Skeletal muscle tissue (tissue), 4 donors: ENCODE measurements around the gene KDM6A. TPM values are rescaled to one million over a fixed set of nuclear protein-coding genes. Genes with fewer than 3 reads are reported as not detected.
"Not testable (repeated sequence)": the region's sequence is repeated elsewhere in the genome, so short reads cannot be mapped to it uniquely, and the experiment has no call there.

Source experiments
- H3K27ac ChIP-seq: one replicate; pipeline ENCODE4 v1.7.0; 2013; ENCODE audit warnings: mild to moderate bottlenecking, low read depth, low read length, inconsistent platforms
- H3K27me3 ChIP-seq, 3 donors: one replicate each; pipeline ENCODE4 v1.7.0; 2013; ENCODE audit warnings: low read length in 3 of 3; ENCODE audit not compliant: control insufficient read depth in 3 of 3, insufficient read depth in 3 of 3
- H3K36me3 ChIP-seq, 3 donors: one replicate each; pipeline ENCODE4 v1.7.0; 2013; ENCODE audit warnings: low read length in 3 of 3; ENCODE audit not compliant: control insufficient read depth in 3 of 3, insufficient read depth in 3 of 3
- H3K4me1 ChIP-seq, 3 donors: one replicate each; pipeline ENCODE4 v1.7.0; 2013; ENCODE audit warnings: low read length in 3 of 3, mild to moderate bottlenecking in 3 of 3; ENCODE audit not compliant: control insufficient read depth in 3 of 3, insufficient read depth in 3 of 3
- H3K4me3 ChIP-seq, 3 donors: one replicate each; pipeline ENCODE4 v1.7.0; 2013; ENCODE audit warnings: low read length in 3 of 3
- H3K9ac ChIP-seq, 3 donors: one replicate each; pipeline ENCODE4 v1.7.0; 2013; ENCODE audit warnings: low read length in 3 of 3, mild to moderate bottlenecking in 3 of 3, moderate library complexity in 2 of 3, low read depth in 1 of 3
- H3K9me3 ChIP-seq, 3 donors: one replicate each; pipeline ENCODE4 v1.7.0; 2013; ENCODE audit warnings: low read length in 3 of 3; ENCODE audit not compliant: control insufficient read depth in 3 of 3
- total RNA-seq: library from RNA; depleted of rRNA; stranded (reverse); fragments of >200 nt; gene quantifications from one replicate; pipeline ENCODE4 v1.2.3, GENCODE V29; 2014
- donor health status: Osteomylitis.

KDM6A gene
- total RNA-seq, 1 donor from 2014 or later: 21.9 TPM

- Histone ChIP-seq H3K27me3 (no peaks in the 10 kb centered on the region), H3K27ac (no peak overlapping the region), H3K36me3 (no peaks in the 10 kb centered on the region), H3K4me1 (peaks cover 0 to 14% (median 2%) of the 10 kb centered on the region in 3 donors), H3K9ac (no peak overlapping the region), H3K4me3 (no peak overlapping the region), H3K9me3 (no peaks in the 10 kb centered on the region)
These were observed 123.3 kb downstream of the KDM6A start for GRCh38 chrX:44996277-44996676.

- no peaks in the 10 kb centered on the region for H3K27me3 ChIP-seq
- H3K27ac ChIP-seq: no peak overlapping the region
- H3K9me3 ChIP-seq: no peaks in the 10 kb centered on the region
- H3K9ac ChIP-seq: no peak overlapping the region
- H3K4me1 ChIP-seq: peaks cover 0 to 14% (median 2%) of the 10 kb centered on the region in 3 donors
- no peaks in the 10 kb centered on the region for H3K36me3 ChIP-seq
- H3K4me3 ChIP-seq: no peak overlapping the region
These were observed 124.4 kb downstream of the KDM6A start for GRCh38 chrX:44997282-44997812.

GRCh38 chrX:44997888-44998287 lies 124.9 kb downstream of the KDM6A start:
- Histone ChIP-seq H3K4me3 (no peak overlapping the region), H3K27me3 (no peaks in the 10 kb centered on the region), H3K9ac (no peak overlapping the region), H3K4me1 (peaks cover 0 to 14% (median 2%) of the 10 kb centered on the region in 3 donors), H3K27ac (no peak overlapping the region), H3K9me3 (no peaks in the 10 kb centered on the region), H3K36me3 (no peaks in the 10 kb centered on the region)

- not testable (repeated sequence) for H3K36me3 ChIP-seq, H3K9ac ChIP-seq, H3K9me3 ChIP-seq, H3K4me3 ChIP-seq, H3K27ac ChIP-seq, H3K27me3 ChIP-seq
- H3K4me1 ChIP-seq: peaks cover 0 to 14% (median 2%) of the 10 kb centered on the region in 3 donors
These were observed 126.2 kb downstream of the KDM6A start for GRCh38 chrX:44999237-44999636.

GRCh38 chrX:44999872-45000271 lies 126.9 kb downstream of the KDM6A start:
- H3K27ac ChIP-seq, H3K9ac ChIP-seq, H3K27me3 ChIP-seq, H3K9me3 ChIP-seq, H3K4me3 ChIP-seq, H3K36me3 ChIP-seq: not testable (repeated sequence)
- H3K4me1 ChIP-seq: peaks cover 0 to 14% (median 2%) of the 10 kb centered on the region in 3 donors

GRCh38 chrX:45001048-45001447 lies 128.1 kb downstream of the KDM6A start:
- Histone ChIP-seq H3K27ac (no peak overlapping the region), H3K4me1 (peaks cover 0 to 14% (median 2%) of the 10 kb centered on the region in 3 donors), H3K9me3 (no peaks in the 10 kb centered on the region), H3K27me3 (no peaks in the 10 kb centered on the region), H3K9ac (no peak overlapping the region), H3K36me3 (no peaks in the 10 kb centered on the region), H3K4me3 (no peak overlapping the region)

GRCh38 chrX:45003085-45003484 lies 130.1 kb downstream of the KDM6A start:
- no peak overlapping the region for H3K4me3 ChIP-seq
- H3K27me3 ChIP-seq: no peaks in the 10 kb centered on the region
- no peak overlapping the region for H3K9ac ChIP-seq
- no peak overlapping the region for H3K27ac ChIP-seq
- H3K4me1 ChIP-seq: peaks cover 0 to 1% (median 0%) of the 10 kb centered on the region in 3 donors
- H3K36me3 ChIP-seq: no peaks in the 10 kb centered on the region
- no peaks in the 10 kb centered on the region for H3K9me3 ChIP-seq

- Histone ChIP-seq H3K4me3 (no peak overlapping the region), H3K27ac (no peak overlapping the region), H3K27me3 (no peaks in the 10 kb centered on the region), H3K9me3 (no peaks in the 10 kb centered on the region), H3K4me1 (peaks cover 0 to 9% (median 9%) of the 10 kb centered on the region in 3 donors), H3K9ac (no peak overlapping the region), H3K36me3 (no peaks in the 10 kb centered on the region)
These were observed 133.2 kb downstream of the KDM6A start for GRCh38 chrX:45006002-45006800.

GRCh38 chrX:45007598-45007997 lies 134.6 kb downstream of the KDM6A start:
- H3K4me1 ChIP-seq: peaks cover 0 to 9% (median 9%) of the 10 kb centered on the region in 3 donors
- no peak overlapping the region for H3K4me3 ChIP-seq
- H3K36me3 ChIP-seq: no peaks in the 10 kb centered on the region
- H3K27ac ChIP-seq: no peak overlapping the region
- no peaks in the 10 kb centered on the region for H3K27me3 ChIP-seq
- no peak overlapping the region for H3K9ac ChIP-seq
- no peaks in the 10 kb centered on the region for H3K9me3 ChIP-seq

GRCh38 chrX:45009371-45010000 lies 136.5 kb downstream of the KDM6A start:
- Histone ChIP-seq H3K36me3 (no peaks in the 10 kb centered on the region), H3K4me3 (no peak overlapping the region), H3K9ac (no peak overlapping the region), H3K27me3 (no peaks in the 10 kb centered on the region), H3K9me3 (no peaks in the 10 kb centered on the region), H3K4me1 (peaks cover 0 to 12% (median 11%) of the 10 kb centered on the region in 3 donors), H3K27ac (no peak overlapping the region)
